Upper lobe of left lung (tissue), 4 donors: ENCODE results near the gene KLF12.

Experiments
- EP300 ChIP-seq, 4 donors: sonication (generic); formaldehyde crosslinking; IDR thresholded peaks; one replicate each; pipeline ENCODE4 v1.5.1; 2017; ENCODE audit warnings: antibody characterized with exemption in 4 of 4, control low read depth in 2 of 4
- POLR2A ChIP-seq, 4 donors: fragments of 450-650 bp; IDR thresholded peaks; one replicate each; pipeline ENCODE4 v1.5.1; 2016 to 2017; ENCODE audit warnings: antibody characterized with exemption in 4 of 4, mild to moderate bottlenecking in 2 of 4
- POLR2AphosphoS5 ChIP-seq, 2 donors: sonication (generic); formaldehyde crosslinking; IDR thresholded peaks; one replicate each; pipeline ENCODE4 v1.5.1; 2017; ENCODE audit warnings: antibody characterized with exemption in 2 of 2
- TF ChIP-seq, protein P1 (sequence below), 6 experiments: fragments of 450-650 bp in 4 of 6; fragments of 200-600 bp in 2 of 6; sonication (generic) in 2 of 6; IDR thresholded peaks; one replicate each; pipeline ENCODE4 v1.5.1; 2016 to 2019; ENCODE audit warnings: antibody characterized with exemption in 6 of 6

DNA sequence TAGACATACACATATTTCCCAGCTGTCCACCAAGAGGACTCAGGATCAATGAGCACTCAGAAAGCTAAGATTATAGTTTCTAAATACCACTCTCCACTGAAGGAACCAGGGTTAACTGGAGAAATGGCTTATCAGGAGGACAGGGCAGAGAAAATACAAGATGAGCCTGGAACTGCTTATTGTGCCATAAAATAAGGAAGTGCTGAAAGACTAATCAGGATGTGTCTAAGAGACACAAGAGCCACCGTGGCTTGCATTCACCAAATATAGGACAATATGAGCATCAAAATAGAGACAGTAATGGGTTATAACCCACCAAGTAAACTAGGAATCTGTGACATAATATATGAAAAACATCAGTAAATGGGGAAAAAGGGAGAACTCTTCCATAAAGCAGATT is 32.8 kb downstream of the KLF12 start:
- TF ChIP-seq POLR2AphosphoS5 (IDR thresholded peaks at IDR 0.05) (no peak), POLR2A (IDR thresholded peaks at IDR 0.05) (no peak), EP300 (IDR thresholded peaks at IDR 0.05) (no peak)
- TF ChIP-seq, protein P1, sequence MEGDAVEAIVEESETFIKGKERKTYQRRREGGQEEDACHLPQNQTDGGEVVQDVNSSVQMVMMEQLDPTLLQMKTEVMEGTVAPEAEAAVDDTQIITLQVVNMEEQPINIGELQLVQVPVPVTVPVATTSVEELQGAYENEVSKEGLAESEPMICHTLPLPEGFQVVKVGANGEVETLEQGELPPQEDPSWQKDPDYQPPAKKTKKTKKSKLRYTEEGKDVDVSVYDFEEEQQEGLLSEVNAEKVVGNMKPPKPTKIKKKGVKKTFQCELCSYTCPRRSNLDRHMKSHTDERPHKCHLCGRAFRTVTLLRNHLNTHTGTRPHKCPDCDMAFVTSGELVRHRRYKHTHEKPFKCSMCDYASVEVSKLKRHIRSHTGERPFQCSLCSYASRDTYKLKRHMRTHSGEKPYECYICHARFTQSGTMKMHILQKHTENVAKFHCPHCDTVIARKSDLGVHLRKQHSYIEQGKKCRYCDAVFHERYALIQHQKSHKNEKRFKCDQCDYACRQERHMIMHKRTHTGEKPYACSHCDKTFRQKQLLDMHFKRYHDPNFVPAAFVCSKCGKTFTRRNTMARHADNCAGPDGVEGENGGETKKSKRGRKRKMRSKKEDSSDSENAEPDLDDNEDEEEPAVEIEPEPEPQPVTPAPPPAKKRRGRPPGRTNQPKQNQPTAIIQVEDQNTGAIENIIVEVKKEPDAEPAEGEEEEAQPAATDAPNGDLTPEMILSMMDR (IDR thresholded peaks at IDR 0.05) = no peak
